Left lung (tissue), 10 donors: Measurements from ENCODE around the gene SIN3A. TPM values are rescaled to one million over a fixed set of nuclear protein-coding genes. Genes with fewer than 3 reads are reported as not detected.

Source experiments
- ATAC-seq: fragments of 200-7000 bp; cut with Tn5 transposase; one replicate; pipeline ENCODE4 v1.9.1; 2020; ENCODE audit warnings: moderate library complexity
- DNase-seq, 4 donors: peaks; one replicate each; pipeline ENCODE4 v3.0.0-alpha.2; 2013 to 2020
- H3K27ac ChIP-seq, 2 donors: fragments of 200-600 bp; sonication (generic) in 1 of 2; one replicate each; pipeline versions ENCODE4 v1.5.0 to v1.8.0; 2020 to 2021
- H3K27me3 ChIP-seq, 2 donors: fragments of 200-600 bp; sonication (generic) in 1 of 2; one replicate each; pipeline versions ENCODE4 v1.5.0 to v1.8.0; 2020 to 2021
- H3K36me3 ChIP-seq, 2 donors: fragments of 200-600 bp; sonication (generic) in 1 of 2; one replicate each; pipeline versions ENCODE4 v1.5.0 to v1.8.0; 2020 to 2021
- H3K4me1 ChIP-seq, 2 donors: fragments of 200-600 bp; one replicate each; pipeline ENCODE4 v1.8.0; 2021
- H3K4me3 ChIP-seq, 2 donors: fragments of 200-600 bp; sonication (generic) in 1 of 2; one replicate each; pipeline versions ENCODE4 v1.5.0 to v1.8.0; 2020 to 2021; ENCODE audit warnings: mild to moderate bottlenecking in 1 of 2
- H3K9me3 ChIP-seq, 2 donors: fragments of 200-600 bp; sonication (generic) in 1 of 2; one replicate each; pipeline versions ENCODE4 v1.5.0 to v1.8.0; 2020 to 2021
- intact Hi-C, 2 donors: fragments of 100-400 bp; cut with DNase I; formaldehyde crosslinking; loops; one replicate each; pipeline versions ENCODE4 v1.11.2 to v1.14.2; 2022
- polyA plus RNA-seq, 6 donors: library from polyadenylated mRNA; unstranded; fragments of 120-200 nt; gene quantifications; one replicate each; pipeline ENCODE4 v1.2.1, GENCODE V29; 2013; ENCODE audit not compliant: insufficient read length in 6 of 6
- total RNA-seq, 2 donors: library from RNA; stranded (reverse); fragmentation: NEBNext Ultra II Directional; extraction: Animal tissue kit (Norgen Biotek cat#: 25700); gene quantifications; one replicate each; pipeline ENCODE4 v1.2.1, GENCODE V29; 2021
- TF ChIP-seq, protein P1 (sequence below), 2 donors: fragments of 200-600 bp; sonication (generic) in 1 of 2; IDR thresholded peaks; one replicate each; pipeline versions ENCODE4 v1.5.0 to v1.8.0; 2021; ENCODE audit warnings: antibody characterized with exemption in 2 of 2
- donor health status: DM: no; HTN: yes; CAD: no.
- donor health status: DM: no; HTN: no; CAD: no.

The SIN3A gene
- total and polyA plus RNA-seq, 8 donors: 49.4 to 67.5 (median 62.1) TPM

DNA sequence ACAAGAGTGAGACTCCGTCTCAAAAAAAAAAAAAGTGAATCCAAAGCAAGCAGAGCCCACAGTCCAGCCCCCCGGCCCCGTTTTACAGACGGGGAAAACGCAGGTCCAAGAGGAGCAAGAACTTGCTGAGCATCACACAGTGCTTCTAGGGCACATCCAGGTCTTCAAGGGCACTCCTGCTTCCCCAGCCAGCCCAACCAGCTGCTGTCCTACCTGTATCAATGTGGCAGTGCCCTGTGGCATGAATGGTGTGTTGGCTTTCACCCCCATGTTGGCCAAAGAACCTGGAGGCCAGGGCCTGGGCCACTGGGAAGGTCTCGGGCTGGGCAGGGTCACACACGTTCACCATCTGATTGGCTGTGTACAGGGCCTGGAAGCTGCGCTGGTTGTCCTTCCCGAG lies 87.7 kb downstream of the SIN3A start:
- intact Hi-C loops: no loop called here
- TF ChIP-seq, protein P1, sequence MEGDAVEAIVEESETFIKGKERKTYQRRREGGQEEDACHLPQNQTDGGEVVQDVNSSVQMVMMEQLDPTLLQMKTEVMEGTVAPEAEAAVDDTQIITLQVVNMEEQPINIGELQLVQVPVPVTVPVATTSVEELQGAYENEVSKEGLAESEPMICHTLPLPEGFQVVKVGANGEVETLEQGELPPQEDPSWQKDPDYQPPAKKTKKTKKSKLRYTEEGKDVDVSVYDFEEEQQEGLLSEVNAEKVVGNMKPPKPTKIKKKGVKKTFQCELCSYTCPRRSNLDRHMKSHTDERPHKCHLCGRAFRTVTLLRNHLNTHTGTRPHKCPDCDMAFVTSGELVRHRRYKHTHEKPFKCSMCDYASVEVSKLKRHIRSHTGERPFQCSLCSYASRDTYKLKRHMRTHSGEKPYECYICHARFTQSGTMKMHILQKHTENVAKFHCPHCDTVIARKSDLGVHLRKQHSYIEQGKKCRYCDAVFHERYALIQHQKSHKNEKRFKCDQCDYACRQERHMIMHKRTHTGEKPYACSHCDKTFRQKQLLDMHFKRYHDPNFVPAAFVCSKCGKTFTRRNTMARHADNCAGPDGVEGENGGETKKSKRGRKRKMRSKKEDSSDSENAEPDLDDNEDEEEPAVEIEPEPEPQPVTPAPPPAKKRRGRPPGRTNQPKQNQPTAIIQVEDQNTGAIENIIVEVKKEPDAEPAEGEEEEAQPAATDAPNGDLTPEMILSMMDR (IDR thresholded peaks at IDR 0.05): no peak
- H3K4me1 ChIP-seq: peaks cover 3 to 12% of the 10 kb centered on the region in 2 donors
- no peaks in the 10 kb centered on the region for H3K9me3 ChIP-seq
- no peak overlapping the region for H3K4me3 ChIP-seq
- no peak overlapping the region for H3K27ac ChIP-seq
- no peaks in the 10 kb centered on the region for H3K27me3 ChIP-seq
- ATAC-seq (no peak), DNase-seq (no peak)
- H3K36me3 ChIP-seq: peaks cover 0 to 86% of the 10 kb centered on the region in 2 donors

DNA sequence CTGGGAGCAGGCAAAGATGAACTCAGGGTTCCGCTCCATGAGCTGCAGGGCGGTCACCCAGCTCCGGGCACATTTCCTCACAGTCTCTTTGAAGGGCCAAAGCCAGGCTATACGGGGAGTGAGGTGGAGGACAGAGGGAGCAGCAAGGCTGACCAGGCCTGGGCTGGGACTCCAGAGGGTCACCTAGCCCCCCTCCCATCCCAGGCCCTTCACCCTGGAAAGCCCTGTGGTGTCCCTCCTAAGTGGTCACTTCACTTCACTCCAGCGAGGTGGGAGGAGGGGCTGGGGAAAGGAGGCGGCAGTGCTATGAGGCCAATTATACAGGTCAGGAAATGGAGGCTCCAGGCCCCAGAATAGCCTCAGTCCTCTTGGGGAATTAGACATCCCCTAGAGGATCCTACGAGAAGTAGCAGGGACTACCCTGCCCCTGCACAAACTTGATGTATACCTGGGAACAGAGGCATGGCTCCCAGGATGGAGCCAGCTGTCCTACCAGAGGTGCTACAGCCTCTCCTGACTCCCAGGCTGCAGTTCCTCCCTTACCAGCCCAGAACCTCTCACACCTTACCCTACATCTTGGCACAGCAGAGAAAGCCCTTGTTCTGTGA lies 88.7 kb downstream of the SIN3A start:
- Histone ChIP-seq H3K27me3 (no peaks in the 10 kb centered on the region), H3K4me3 (no peak overlapping the region), H3K36me3 (peaks cover 0 to 97% of the 10 kb centered on the region in 2 donors), H3K27ac (no peak overlapping the region), H3K9me3 (no peaks in the 10 kb centered on the region), H3K4me1 (peaks cover 3 to 10% of the 10 kb centered on the region in 2 donors)
- ATAC-seq (no peak), DNase-seq (no peak)
- intact Hi-C loops: no loop called here
- TF ChIP-seq, protein P1 (IDR thresholded peaks at IDR 0.05): no peak

DNA sequence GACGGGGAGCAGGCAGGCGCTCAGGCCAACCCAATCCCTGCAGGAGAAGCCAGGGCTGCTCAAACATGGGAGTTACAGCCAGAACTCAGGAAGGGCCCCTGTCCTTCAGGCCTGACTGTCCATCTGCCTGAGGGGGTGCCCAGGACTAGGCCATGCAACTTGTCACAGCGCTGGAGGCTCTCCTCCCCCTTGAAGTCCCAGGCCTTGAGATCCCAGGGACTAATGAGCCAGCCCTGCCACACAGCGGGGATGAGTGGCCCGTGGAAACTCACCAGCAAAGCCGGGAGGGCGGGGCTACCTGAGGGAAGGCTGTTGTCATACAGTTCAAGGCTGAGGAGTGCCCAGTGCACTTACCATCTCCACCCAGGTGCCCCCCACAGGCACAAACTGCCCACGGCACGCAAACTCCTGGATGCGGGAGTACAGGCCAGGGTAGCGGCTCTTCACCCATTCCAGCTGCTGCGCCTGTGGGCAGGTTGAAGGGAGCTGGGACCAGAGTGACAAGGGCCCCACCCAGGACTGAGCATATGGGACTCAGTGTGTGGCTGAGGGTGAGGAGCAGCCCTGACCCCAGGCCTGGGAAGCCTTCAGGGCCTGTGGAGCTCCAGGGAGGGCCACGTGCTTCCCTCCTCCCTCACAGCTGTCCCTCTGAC lies 89.4 kb downstream of the SIN3A start:
- peaks cover 0 to 100% of the 10 kb centered on the region in 2 donors for H3K36me3 ChIP-seq
- no peak overlapping the region for H3K4me3 ChIP-seq
- peaks cover 0 to 3% of the 10 kb centered on the region in 2 donors for H3K4me1 ChIP-seq
- H3K27ac ChIP-seq: no peak overlapping the region
- ATAC-seq (no peak), DNase-seq (no peak)
- TF ChIP-seq, protein P1 (IDR thresholded peaks at IDR 0.05): no peak
- intact Hi-C loops: no loop called here
- H3K9me3 ChIP-seq: no peaks in the 10 kb centered on the region
- no peaks in the 10 kb centered on the region for H3K27me3 ChIP-seq

DNA sequence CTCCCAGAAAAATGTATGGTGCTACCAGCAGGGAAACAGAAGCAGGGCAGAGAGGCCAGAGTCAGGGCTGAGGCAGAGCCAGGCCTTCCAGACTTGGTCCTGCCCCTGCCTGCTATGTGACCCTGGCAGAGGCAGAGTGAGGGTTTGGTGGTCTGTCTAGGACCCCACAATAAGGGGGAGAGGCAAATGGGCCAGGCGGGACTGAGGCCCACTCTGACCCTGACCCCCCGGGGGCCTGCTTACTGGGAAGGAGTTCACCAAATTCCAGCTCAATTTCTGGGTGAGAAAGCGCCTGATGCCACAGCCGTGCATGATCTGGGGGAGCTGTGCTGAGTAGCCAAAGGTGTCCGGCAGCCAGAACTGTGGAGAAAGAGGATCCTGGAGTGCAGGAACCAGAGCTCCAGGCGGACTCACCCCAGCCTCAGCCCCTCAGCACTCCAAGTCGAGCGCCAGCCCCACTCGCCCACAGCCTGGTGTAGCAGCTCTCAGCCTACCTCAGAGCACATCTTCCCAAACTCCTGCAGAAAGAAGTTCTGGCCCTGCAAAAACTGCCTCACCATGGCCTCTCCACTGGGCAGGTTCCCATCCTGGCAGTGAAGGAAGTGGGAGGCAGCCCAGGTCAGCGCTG lies 90.0 kb downstream of the SIN3A start:
- TF ChIP-seq, protein P1 (IDR thresholded peaks at IDR 0.05): no peak
- Histone ChIP-seq H3K9me3 (no peaks in the 10 kb centered on the region), H3K27ac (no peak overlapping the region), H3K27me3 (no peaks in the 10 kb centered on the region), H3K4me3 (no peak overlapping the region), H3K4me1 (no peaks in the 10 kb centered on the region), H3K36me3 (peaks cover 0 to 100% of the 10 kb centered on the region in 2 donors)
- intact Hi-C loops: no loop called here
- ATAC-seq: no peak
- DNase-seq: no peak

DNA sequence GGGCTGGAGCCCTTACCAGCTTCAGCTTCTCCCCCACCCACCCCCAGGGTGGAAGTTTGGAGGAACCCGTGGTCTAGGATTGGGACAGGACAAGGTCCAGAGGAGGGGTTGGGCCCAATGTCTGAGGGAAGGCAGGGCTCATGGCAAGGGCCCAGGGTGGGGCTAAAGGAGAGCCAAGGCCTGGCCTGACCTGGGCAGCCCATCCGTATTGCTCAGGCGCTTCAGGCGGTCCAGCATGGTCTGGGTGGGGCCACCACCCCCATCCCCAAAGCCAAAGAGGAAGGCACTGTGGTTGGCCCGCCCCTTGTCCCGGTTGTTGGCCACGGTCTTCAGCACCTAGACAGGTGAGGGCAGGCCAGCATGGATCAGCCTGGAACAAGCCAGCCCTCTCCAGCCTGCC lies 90.6 kb downstream of the SIN3A start:
- TF ChIP-seq, protein P1 (IDR thresholded peaks at IDR 0.05): no peak
- Histone ChIP-seq H3K36me3 (peaks cover 0 to 100% of the 10 kb centered on the region in 2 donors), H3K27ac (no peak overlapping the region), H3K4me3 (no peak overlapping the region), H3K9me3 (no peaks in the 10 kb centered on the region), H3K27me3 (no peaks in the 10 kb centered on the region), H3K4me1 (no peaks in the 10 kb centered on the region)
- DNase-seq (no peak), ATAC-seq (no peak)
- intact Hi-C loops: no loop called here
